CD4-positive, alpha-beta memory T cell (primary cell): ENCODE results near the gene FBXO41. TPM values are rescaled to one million over a fixed set of nuclear protein-coding genes. Genes with fewer than 3 reads are reported as not detected.

ENCODE experiments used
- CTCF ChIA-PET: fragments of 350-600 bp; sonication (Branson Sonifier 250); formaldehyde crosslinking; loops from one replicate; lab custom pipeline; 2021; ENCODE audit warnings: inconsistent platforms; ENCODE audit not compliant: partially characterized antibody; lab: Charles Lee
- POLR2A ChIA-PET: fragments of 350-600 bp; sonication (Branson Sonifier 250); formaldehyde crosslinking; loops from one replicate; lab custom pipeline; 2021; ENCODE audit not compliant: partially characterized antibody; lab: Charles Lee
- DNase-seq, 5 donors: peaks; one replicate each; pipeline versions ENCODE4 v3.0.0 to v3.0.0-alpha.2; 2020 to 2022; ENCODE audit warnings: mixed read lengths in 1 of 5
- H3K27ac ChIP-seq: one replicate; pipeline ENCODE4 v1.7.0; 2013; ENCODE audit warnings: low read depth, low read length
- H3K27me3 ChIP-seq: 2 replicates; pipeline ENCODE4 v1.7.0; 2013; ENCODE audit warnings: mild to moderate bottlenecking, low read length, moderate library complexity; ENCODE audit not compliant: insufficient read depth
- H3K36me3 ChIP-seq: 2 replicates; pipeline ENCODE4 v1.7.0; 2013; ENCODE audit warnings: mild to moderate bottlenecking, low read length, moderate library complexity; ENCODE audit not compliant: insufficient read depth
- H3K4me1 ChIP-seq: 2 replicates; pipeline ENCODE4 v1.7.0; 2013; ENCODE audit warnings: mild to moderate bottlenecking, low read length, moderate library complexity; ENCODE audit not compliant: insufficient read depth
- H3K4me3 ChIP-seq, 2 donors: one replicate each; pipeline ENCODE4 v1.7.0; 2013; ENCODE audit warnings: low read length in 2 of 2, mild to moderate bottlenecking in 1 of 2
- H3K9me3 ChIP-seq, 2 donors: one replicate each; pipeline ENCODE4 v1.7.0; 2013; ENCODE audit warnings: low read length in 2 of 2, control low read depth in 1 of 2; ENCODE audit not compliant: control insufficient read depth in 1 of 2
- H3K27ac Mint-ChIP-seq, 7 donors: one replicate each; pipeline ENCODE4 v1.8.0; 2020 to 2021; ENCODE audit warnings: mixed read lengths in 7 of 7, mild to moderate bottlenecking in 6 of 7, inconsistent platforms in 3 of 7, moderate library complexity in 3 of 7
- H3K27me3 Mint-ChIP-seq, 2 donors: one replicate each; pipeline ENCODE4 v1.8.0; 2020 to 2021; ENCODE audit warnings: mixed read lengths in 2 of 2
- H3K36me3 Mint-ChIP-seq, 2 donors: one replicate each; pipeline ENCODE4 v1.8.0; 2020 to 2021; ENCODE audit warnings: mixed read lengths in 2 of 2, inconsistent platforms in 1 of 2, mild to moderate bottlenecking in 1 of 2
- H3K4me1 Mint-ChIP-seq, 4 donors: one replicate each; pipeline ENCODE4 v1.8.0; 2020 to 2021; ENCODE audit warnings: mixed read lengths in 4 of 4, mild to moderate bottlenecking in 1 of 4
- H3K4me3 Mint-ChIP-seq, 8 donors: one replicate each; pipeline ENCODE4 v1.8.0; 2020 to 2021; ENCODE audit warnings: mixed read lengths in 8 of 8, mild to moderate bottlenecking in 7 of 8, moderate library complexity in 6 of 8, inconsistent platforms in 3 of 8
- H3K9me3 Mint-ChIP-seq, 8 donors: one replicate each; pipeline ENCODE4 v1.8.0; 2020 to 2021; ENCODE audit warnings: mixed read lengths in 8 of 8, mild to moderate bottlenecking in 5 of 8, inconsistent platforms in 3 of 8, moderate library complexity in 1 of 8
- intact Hi-C: fragments of 100-400 bp; cut with micrococcal nuclease; formaldehyde crosslinking; loops from one replicate; pipeline ENCODE4 v1.15.1; 2023
- polyA plus RNA-seq, 2 donors: library from polyadenylated mRNA; unstranded; fragments of 300-500 nt; fragmentation: Illumina TruSeq; gene quantifications; one replicate each; pipeline ENCODE4 v1.2.3, GENCODE V29; 2021
- total RNA-seq, 2 experiments: library from RNA; stranded (reverse); gene quantifications; one replicate each; pipeline ENCODE4 v1.2.3, GENCODE V29; 2021

The FBXO41 gene
- total and polyA plus RNA-seq, 4 experiments from 2014 or later, result 1.6 to 11.4 (median 9.8) TPM; not detected in 1

GRCh38 chr2:73208258-73208657, 76.0 kb downstream of the FBXO41 start:
- no peak for DNase-seq
- Mint-ChIP-seq H3K9me3 (no peaks in the 10 kb centered on the region), H3K36me3 (no peaks in the 10 kb centered on the region), H3K4me3 (no peak overlapping the region), H3K4me1 (peaks cover 6 to 14% (median 10%) of the 10 kb centered on the region in 4 donors), H3K27me3 (peaks cover 28 to 30% of the 10 kb centered on the region in 2 donors), H3K27ac (no peak overlapping the region)
- Histone ChIP-seq H3K4me3 (no peak overlapping the region), H3K9me3 (no peaks in the 10 kb centered on the region), H3K27ac (no peak overlapping the region), H3K27me3 (peaks cover under 1% of the 10 kb centered on the region), H3K36me3 (no peaks in the 10 kb centered on the region), H3K4me1 (peaks cover 14% of the 10 kb centered on the region)
- CTCF ChIA-PET, result interaction anchor here (7.7 to 8.1 kb wide), 2 partner anchors 32 to 122 kb away, joined by 62 to 63 read pairs; no protein-coding TSS in a partner anchor
- POLR2A ChIA-PET, result no interaction called here
- intact Hi-C loops, result no loop called here

GRCh38 chr2:73205611-73206010, 78.7 kb downstream of the FBXO41 start:
- Histone ChIP-seq H3K27me3 (peaks cover 18% of the 10 kb centered on the region), H3K4me3 (no peak overlapping the region), H3K4me1 (peaks cover 10% of the 10 kb centered on the region), H3K27ac (no peak overlapping the region), H3K9me3 (no peaks in the 10 kb centered on the region), H3K36me3 (no peaks in the 10 kb centered on the region)
- Mint-ChIP-seq H3K36me3 (no peaks in the 10 kb centered on the region), H3K4me1 (peaks cover 5 to 11% (median 8%) of the 10 kb centered on the region in 4 donors), H3K27ac (no peak overlapping the region), H3K4me3 (no peak overlapping the region), H3K9me3 (peaks cover 0 to 5% (median 0%) of the 10 kb centered on the region in 8 donors), H3K27me3 (peaks cover 37% of the 10 kb centered on the region in 2 donors)
- no peak for DNase-seq
- intact Hi-C loops, result no loop called here
- POLR2A ChIA-PET, result no interaction called here
- CTCF ChIA-PET, result no interaction called here

Other genes with a start within 250 kb of the FBXO41 start
- gene SFXN5, start 212.8 kb downstream of the FBXO41 start, total RNA-seq, result 10 to 100 TPM in 1 of 2 experiments, 1 to 10 TPM in 1; 6.5 to 10.0 TPM
- 1 to 10 TPM in 1 of 2 donors, under 1 TPM in 1; 0.95 to 1.7 TPM for gene SFXN5, start 212.8 kb downstream of the FBXO41 start, polyA plus RNA-seq
- gene RAB11FIP5, start 171.5 kb downstream of the FBXO41 start, total RNA-seq, result 10 to 100 TPM; 10.9 to 12.8 TPM
- gene RAB11FIP5, start 171.5 kb downstream of the FBXO41 start, polyA plus RNA-seq, result 10 to 100 TPM in 1 of 2 donors, 1 to 10 TPM in 1; 6.4 to 11.6 TPM
- gene NOTO, start 81.9 kb downstream of the FBXO41 start, total RNA-seq, result not detected
- gene NOTO, start 81.9 kb downstream of the FBXO41 start, polyA plus RNA-seq, result not detected
- 10 to 100 TPM; 38.4 to 38.9 TPM for gene SMYD5, start 70.2 kb downstream of the FBXO41 start, total RNA-seq
- 10 to 100 TPM; 21.3 to 23.5 TPM for gene SMYD5, start 70.2 kb downstream of the FBXO41 start, polyA plus RNA-seq
- 1 to 10 TPM; 7.0 to 7.4 TPM for gene PRADC1, start 51.2 kb downstream of the FBXO41 start, total RNA-seq
- 10 to 100 TPM; 20.5 to 41.5 TPM for gene PRADC1, start 51.2 kb downstream of the FBXO41 start, polyA plus RNA-seq
- gene CCT7, start 50.2 kb downstream of the FBXO41 start, total RNA-seq, result 100 to 1,000 TPM; 187 to 188 TPM
- gene CCT7, start 50.2 kb downstream of the FBXO41 start, polyA plus RNA-seq, result 100 to 1,000 TPM; 239 to 400 TPM
- gene EGR4, start 9.1 kb upstream of the FBXO41 start, total RNA-seq, result not detected
- not detected for gene EGR4, start 9.1 kb upstream of the FBXO41 start, polyA plus RNA-seq
- 10 to 100 TPM; 35.5 to 42.9 TPM for gene ALMS1, start 101.4 kb upstream of the FBXO41 start, total RNA-seq
- 1 to 10 TPM in 1 of 2 donors, under 1 TPM in 1; 0.83 to 3.4 TPM for gene ALMS1, start 101.4 kb upstream of the FBXO41 start, polyA plus RNA-seq